ENCODE measurements around the gene GOLT1A. TPM values are rescaled to one million over a fixed set of nuclear protein-coding genes. Genes with fewer than 3 reads are reported as not detected.

The GOLT1A gene
- total RNA-seq, 4 donors from 2014 or later = 1.1 to 1.3 TPM; not detected in 2

GRCh38 chr1:204255225-204255624 lies 41.4 kb upstream of the GOLT1A start:
- no peak for ATAC-seq
- no peaks in the 10 kb centered on the region for H3K27me3 ChIP-seq
- DNase-seq = no peak
- H3K4me1 ChIP-seq = peaks cover 0 to 13% of the 10 kb centered on the region in 2 donors
- no peaks in the 10 kb centered on the region for H3K36me3 ChIP-seq
- no peaks in the 10 kb centered on the region for H3K9me3 ChIP-seq
- in situ Hi-C loops (cut with MboI; ENCODE audit: low sequenced_read_pairs in 4 of 4) = no loop called here
- no peak for TF ChIP-seq CTCF (IDR thresholded peaks at IDR 0.05 in 4 of 5, conservative IDR thresholded peaks at IDR 0.05 in 1 of 5)
- TF ChIP-seq POLR2A (IDR thresholded peaks at IDR 0.05) = no peak
- H3K27ac ChIP-seq = no peak overlapping the region
- no peak overlapping the region for H3K4me3 ChIP-seq
- intact Hi-C loops (cut with DNase I; ENCODE audit: low total_unique reads) = no loop called here

GRCh38 chr1:204254031-204254661 lies 40.4 kb upstream of the GOLT1A start:
- intact Hi-C loops (cut with DNase I; ENCODE audit: low total_unique reads) = no loop called here
- no peak for TF ChIP-seq CTCF (IDR thresholded peaks at IDR 0.05 in 4 of 5, conservative IDR thresholded peaks at IDR 0.05 in 1 of 5)
- TF ChIP-seq POLR2A (IDR thresholded peaks at IDR 0.05) = no peak

GRCh38 chr1:204251926-204252689 lies 38.3 kb upstream of the GOLT1A start:
- TF ChIP-seq CTCF (IDR thresholded peaks at IDR 0.05 in 4 of 5, conservative IDR thresholded peaks at IDR 0.05 in 1 of 5) = no peak
- TF ChIP-seq POLR2A (IDR thresholded peaks at IDR 0.05) = no peak
- Histone ChIP-seq H3K27me3 (no peaks in the 10 kb centered on the region), H3K27ac (no peak overlapping the region), H3K4me3 (no peak overlapping the region), H3K36me3 (no peaks in the 10 kb centered on the region), H3K9me3 (no peaks in the 10 kb centered on the region), H3K4me1 (peaks cover 0 to 13% of the 10 kb centered on the region in 2 donors)
- no peak for ATAC-seq
- in situ Hi-C loops (cut with MboI; ENCODE audit: low sequenced_read_pairs in 4 of 4) (no loop called here), intact Hi-C loops (cut with DNase I; ENCODE audit: low total_unique reads) (no loop called here)
- DNase-seq = no peak

More at GRCh38 chr1:204254031-204254661, 40.4 kb upstream of the GOLT1A start:
- in situ Hi-C loops (cut with MboI; ENCODE audit: low sequenced_read_pairs in 4 of 4) = no loop called here
- ATAC-seq = peak; percentile 78 to 80
- Histone ChIP-seq H3K27ac (peak overlapping the region in 1 of 4 donors; percentile 29), H3K9me3 (no peaks in the 10 kb centered on the region), H3K4me1 (peaks cover 0 to 13% of the 10 kb centered on the region in 2 donors), H3K4me3 (no peak overlapping the region), H3K27me3 (no peaks in the 10 kb centered on the region), H3K36me3 (no peaks in the 10 kb centered on the region)
- peak; percentile 52 to 80 for DNase-seq

GRCh38 chr1:204251286-204251685 lies 37.5 kb upstream of the GOLT1A start:
- no peaks in the 10 kb centered on the region for H3K9me3 ChIP-seq
- H3K36me3 ChIP-seq = no peaks in the 10 kb centered on the region
- H3K4me3 ChIP-seq = no peak overlapping the region
- TF ChIP-seq CTCF (IDR thresholded peaks at IDR 0.05 in 4 of 5, conservative IDR thresholded peaks at IDR 0.05 in 1 of 5) (no peak), POLR2A (IDR thresholded peaks at IDR 0.05) (no peak)
- no peak overlapping the region for H3K27ac ChIP-seq
- no peak for ATAC-seq
- DNase-seq = no peak
- intact Hi-C loops (cut with DNase I; ENCODE audit: low total_unique reads) = no loop called here
- peaks cover 0 to 13% of the 10 kb centered on the region in 2 donors for H3K4me1 ChIP-seq
- in situ Hi-C loops (cut with MboI; ENCODE audit: low sequenced_read_pairs in 4 of 4) = no loop called here
- no peaks in the 10 kb centered on the region for H3K27me3 ChIP-seq
